Measurements from ENCODE around the gene MAST2.

Gene MAST2

GRCh38 chr1:46001081-46001785 lies 197.8 kb downstream of the MAST2 start:
- peaks cover 37% of the 10 kb centered on the region for H3K36me3 ChIP-seq
- H3K4me1 ChIP-seq (ENCODE audit: control insufficient read depth in 1 of 2, insufficient read depth in 1 of 2, low read depth in 1 of 2, low read length in 1 of 2), result peaks cover 11 to 15% of the 10 kb centered on the region in 2 experiments
- TF ChIP-seq CTCF (IDR thresholded peaks at IDR 0.05), result no peak
- no peaks in the 10 kb centered on the region for H3K9me3 ChIP-seq
- H3K27me3 ChIP-seq, result no peaks in the 10 kb centered on the region
- H3K27ac ChIP-seq, result no peak overlapping the region
- no peak overlapping the region for H3K4me3 ChIP-seq (ENCODE audit: low read depth in 1 of 2, low read length in 1 of 2)

- Histone ChIP-seq H3K4me1 (ENCODE audit: control insufficient read depth in 1 of 2, insufficient read depth in 1 of 2, low read depth in 1 of 2, low read length in 1 of 2) (peaks cover 11 to 15% of the 10 kb centered on the region in 2 experiments), H3K27me3 (no peaks in the 10 kb centered on the region), H3K27ac (no peak overlapping the region), H3K9me3 (no peaks in the 10 kb centered on the region), H3K4me3 (ENCODE audit: low read depth in 1 of 2, low read length in 1 of 2) (no peak overlapping the region), H3K36me3 (peaks cover 52% of the 10 kb centered on the region)
- TF ChIP-seq CTCF (IDR thresholded peaks at IDR 0.05), result no peak
Measured at GRCh38 chr1:46002551-46003150, 199.2 kb downstream of the MAST2 start.

GRCh38 chr1:46003315-46003714 lies 199.9 kb downstream of the MAST2 start:
- no peak overlapping the region for H3K27ac ChIP-seq
- TF ChIP-seq CTCF (IDR thresholded peaks at IDR 0.05), result no peak
- H3K4me3 ChIP-seq (ENCODE audit: low read depth in 1 of 2, low read length in 1 of 2), result no peak overlapping the region
- peaks cover 11 to 15% of the 10 kb centered on the region in 2 experiments for H3K4me1 ChIP-seq (ENCODE audit: control insufficient read depth in 1 of 2, insufficient read depth in 1 of 2, low read depth in 1 of 2, low read length in 1 of 2)
- H3K36me3 ChIP-seq, result peaks cover 58% of the 10 kb centered on the region
- H3K9me3 ChIP-seq, result no peaks in the 10 kb centered on the region
- no peaks in the 10 kb centered on the region for H3K27me3 ChIP-seq

GRCh38 chr1:46004492-46004891 lies 201.1 kb downstream of the MAST2 start:
- H3K4me1 ChIP-seq (ENCODE audit: control insufficient read depth in 1 of 2, insufficient read depth in 1 of 2, low read depth in 1 of 2, low read length in 1 of 2), result peaks cover 11 to 15% of the 10 kb centered on the region in 2 experiments
- no peak for TF ChIP-seq CTCF (IDR thresholded peaks at IDR 0.05)
- no peaks in the 10 kb centered on the region for H3K27me3 ChIP-seq
- H3K27ac ChIP-seq, result no peak overlapping the region
- H3K9me3 ChIP-seq, result no peaks in the 10 kb centered on the region
- no peak overlapping the region for H3K4me3 ChIP-seq (ENCODE audit: low read depth in 1 of 2, low read length in 1 of 2)
- H3K36me3 ChIP-seq, result peaks cover 62% of the 10 kb centered on the region

GRCh38 chr1:46005594-46005993 lies 202.2 kb downstream of the MAST2 start:
- Histone ChIP-seq H3K27ac (no peak overlapping the region), H3K4me3 (ENCODE audit: low read depth in 1 of 2, low read length in 1 of 2) (no peak overlapping the region), H3K9me3 (no peaks in the 10 kb centered on the region), H3K36me3 (peaks cover 62% of the 10 kb centered on the region), H3K4me1 (ENCODE audit: control insufficient read depth in 1 of 2, insufficient read depth in 1 of 2, low read depth in 1 of 2, low read length in 1 of 2) (peaks cover 11 to 15% of the 10 kb centered on the region in 2 experiments), H3K27me3 (no peaks in the 10 kb centered on the region)
- TF ChIP-seq CTCF (IDR thresholded peaks at IDR 0.05), result no peak

Measured in neutrophil (primary cell).